Astrocyte (in vitro differentiated cells and primary cell): ENCODE results near the gene UVRAG.

Experiments
- EZH2 ChIP-seq: IDR thresholded peaks from 2 replicates; pipeline ENCODE4 v1.6.1; 2012; ENCODE audit warnings: mild to moderate bottlenecking, low read length, inconsistent platforms; ENCODE audit not compliant: insufficient read depth
- TF ChIP-seq, protein P1 (sequence below): IDR thresholded peaks from 2 replicates; pipeline ENCODE4 v1.5.1; 2011; ENCODE audit warnings: low read depth, mild to moderate bottlenecking, inconsistent platforms, low read length, moderate library complexity; ENCODE audit not compliant: insufficient read depth

DNA sequence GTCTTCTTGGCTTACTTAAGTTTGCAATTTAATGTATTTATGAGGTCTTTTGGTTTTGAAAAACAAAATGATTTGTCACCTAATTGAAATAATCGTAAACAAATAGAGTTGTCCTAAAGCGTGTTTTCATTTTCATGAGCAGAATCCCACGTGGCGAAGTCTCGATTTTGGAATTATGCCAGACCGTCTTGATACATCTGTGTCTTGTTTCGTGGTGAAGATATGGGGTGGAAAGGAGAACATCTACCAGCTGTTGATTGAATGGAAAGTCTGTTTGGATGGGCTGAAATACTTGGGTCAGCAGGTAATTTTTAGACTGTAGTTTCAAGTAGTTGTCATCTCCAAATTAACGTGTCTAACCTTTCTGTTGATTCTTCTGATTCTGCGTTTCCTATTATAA is 64.7 kb downstream of the UVRAG start:
- TF ChIP-seq, protein P1, sequence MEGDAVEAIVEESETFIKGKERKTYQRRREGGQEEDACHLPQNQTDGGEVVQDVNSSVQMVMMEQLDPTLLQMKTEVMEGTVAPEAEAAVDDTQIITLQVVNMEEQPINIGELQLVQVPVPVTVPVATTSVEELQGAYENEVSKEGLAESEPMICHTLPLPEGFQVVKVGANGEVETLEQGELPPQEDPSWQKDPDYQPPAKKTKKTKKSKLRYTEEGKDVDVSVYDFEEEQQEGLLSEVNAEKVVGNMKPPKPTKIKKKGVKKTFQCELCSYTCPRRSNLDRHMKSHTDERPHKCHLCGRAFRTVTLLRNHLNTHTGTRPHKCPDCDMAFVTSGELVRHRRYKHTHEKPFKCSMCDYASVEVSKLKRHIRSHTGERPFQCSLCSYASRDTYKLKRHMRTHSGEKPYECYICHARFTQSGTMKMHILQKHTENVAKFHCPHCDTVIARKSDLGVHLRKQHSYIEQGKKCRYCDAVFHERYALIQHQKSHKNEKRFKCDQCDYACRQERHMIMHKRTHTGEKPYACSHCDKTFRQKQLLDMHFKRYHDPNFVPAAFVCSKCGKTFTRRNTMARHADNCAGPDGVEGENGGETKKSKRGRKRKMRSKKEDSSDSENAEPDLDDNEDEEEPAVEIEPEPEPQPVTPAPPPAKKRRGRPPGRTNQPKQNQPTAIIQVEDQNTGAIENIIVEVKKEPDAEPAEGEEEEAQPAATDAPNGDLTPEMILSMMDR = no peak
- no peak for TF ChIP-seq EZH2
